CD14-positive monocyte (primary cell): ENCODE measurements around the gene KRT74. TPM values are rescaled to one million over a fixed set of nuclear protein-coding genes. Genes with fewer than 3 reads are reported as not detected.

ENCODE experiments used
- DNase-seq, 3 donors: peaks; one replicate each; pipeline ENCODE4 v3.0.0-alpha.2; 2011 to 2022
- H2AFZ ChIP-seq: 2 replicates; pipeline ENCODE4 v1.6.0; 2012; ENCODE audit warnings: mild to moderate bottlenecking, low read depth, low read length, inconsistent platforms; ENCODE audit not compliant: insufficient read depth, poor library complexity, severe bottlenecking
- H3K27ac ChIP-seq, 2 donors: 1 replicate in 1 of 2; 2 replicates in 1 of 2; pipeline ENCODE4 v1.5.1; 2012 to 2013; ENCODE audit warnings: low read length in 2 of 2, control low read depth in 1 of 2, inconsistent platforms in 1 of 2, low read depth in 1 of 2, mild to moderate bottlenecking in 1 of 2
- H3K27me3 ChIP-seq, 2 donors: one replicate each; pipeline versions ENCODE4 v1.6.0 to v1.6.1; 2011 to 2013; ENCODE audit warnings: low read length in 2 of 2; ENCODE audit not compliant: control insufficient read depth in 2 of 2, insufficient read depth in 2 of 2
- H3K36me3 ChIP-seq, 2 donors: replicated peaks in 1 of 2; 1 replicate in 1 of 2; 2 replicates in 1 of 2; pipeline versions ENCODE4 v1.5.1 to v1.6.1; 2012 to 2013; ENCODE audit warnings: low read length in 2 of 2, control low read depth in 1 of 2, inconsistent platforms in 1 of 2, mild to moderate bottlenecking in 1 of 2; ENCODE audit not compliant: insufficient read depth in 2 of 2, control insufficient read depth in 1 of 2
- H3K4me1 ChIP-seq, 2 donors: 1 replicate in 1 of 2; 2 replicates in 1 of 2; pipeline versions ENCODE4 v1.5.1 to v1.6.1; 2012 to 2013; ENCODE audit warnings: low read length in 2 of 2, control low read depth in 1 of 2, inconsistent platforms in 1 of 2, mild to moderate bottlenecking in 1 of 2, moderate library complexity in 1 of 2; ENCODE audit not compliant: insufficient read depth in 2 of 2, control insufficient read depth in 1 of 2
- H3K4me2 ChIP-seq: replicated peaks from 2 replicates; pipeline ENCODE3; 2012; ENCODE audit warnings: low read length, moderate library complexity, mild to moderate bottlenecking; ENCODE audit not compliant: poor library complexity, severe bottlenecking; ENCODE audit errors: extremely low read depth
- H3K4me3 ChIP-seq, 3 experiments: fragments of 200-600 bp in 1 of 3; sonication (generic) in 1 of 3; replicated peaks in 1 of 3; 1 replicate in 2 of 3; 2 replicates in 1 of 3; pipeline ENCODE4 v1.5.1; 2011 to 2013; ENCODE audit warnings: low read length in 3 of 3, mild to moderate bottlenecking in 3 of 3, control low read depth in 2 of 3, low read depth in 2 of 3, inconsistent platforms in 1 of 3, moderate library complexity in 1 of 3
- H3K79me2 ChIP-seq: 2 replicates; pipeline ENCODE4 v1.6.0; 2012; ENCODE audit warnings: mild to moderate bottlenecking, control low read depth, inconsistent platforms, low read length, moderate library complexity; ENCODE audit not compliant: insufficient read depth
- H3K9ac ChIP-seq: 2 replicates; pipeline ENCODE4 v1.6.0; 2017; ENCODE audit warnings: low read length, mild to moderate bottlenecking; ENCODE audit not compliant: insufficient read depth, poor library complexity, severe bottlenecking
- H3K9me3 ChIP-seq, 2 donors: replicated peaks in 1 of 2; 1 replicate in 1 of 2; 2 replicates in 1 of 2; pipeline versions ENCODE4 v1.5.1 to v1.6.1; 2012 to 2013; ENCODE audit warnings: low read length in 2 of 2, control low read depth in 1 of 2; ENCODE audit not compliant: control insufficient read depth in 1 of 2, insufficient read depth in 1 of 2
- H4K20me1 ChIP-seq: 2 replicates; pipeline ENCODE4 v1.6.0; 2012; ENCODE audit warnings: mild to moderate bottlenecking, low read length, control low read depth, moderate library complexity; ENCODE audit not compliant: insufficient read depth
- H3K27ac Mint-ChIP-seq, 7 donors: one replicate each; pipeline ENCODE4 v1.8.0; 2020; ENCODE audit warnings: mild to moderate bottlenecking in 7 of 7, mixed read lengths in 7 of 7, moderate library complexity in 6 of 7, inconsistent platforms in 2 of 7
- H3K27me3 Mint-ChIP-seq, 3 donors: one replicate each; pipeline ENCODE4 v1.8.0; 2021 to 2022; ENCODE audit warnings: low read depth in 3 of 3, mild to moderate bottlenecking in 3 of 3, mixed read lengths in 3 of 3, moderate library complexity in 3 of 3, inconsistent platforms in 1 of 3
- H3K36me3 Mint-ChIP-seq, 2 donors: one replicate each; pipeline ENCODE4 v1.8.0; 2020; ENCODE audit warnings: mixed read lengths in 2 of 2, inconsistent platforms in 1 of 2, mild to moderate bottlenecking in 1 of 2
- H3K4me1 Mint-ChIP-seq: one replicate; pipeline ENCODE4 v1.8.0; 2020; ENCODE audit warnings: mild to moderate bottlenecking, mixed read lengths
- H3K4me3 Mint-ChIP-seq, 2 donors: one replicate each; pipeline ENCODE4 v1.8.0; 2020; ENCODE audit warnings: mild to moderate bottlenecking in 2 of 2, mixed read lengths in 2 of 2, moderate library complexity in 1 of 2
- H3K9me3 Mint-ChIP-seq, 7 donors: one replicate each; pipeline ENCODE4 v1.8.0; 2020 to 2022; ENCODE audit warnings: mixed read lengths in 7 of 7, mild to moderate bottlenecking in 6 of 7, moderate library complexity in 6 of 7, inconsistent platforms in 2 of 7
- WGBS: methylation state at CpG from one replicate; pipeline ENCODE4 v1.1.5; 2013; ENCODE audit warnings: missing lambda C conversion rate; ENCODE audit not compliant: insufficient coverage; 5-methylcytosine and 5-hydroxymethylcytosine counted together
- intact Hi-C, 2 donors: fragments of 100-400 bp; cut with micrococcal nuclease; formaldehyde crosslinking; loops; one replicate each; pipeline versions ENCODE4 v1.15.0 to v1.15.1; 2023
- polyA plus RNA-seq, 3 donors: library from polyadenylated mRNA; depleted of rRNA in 1 of 3; unstranded in 2 of 3; stranded (reverse) in 1 of 3; fragments of 300-500 nt in 2 of 3; fragments of >200 nt in 1 of 3; fragmentation: Illumina TruSeq in 2 of 3; gene quantifications; 1 replicate in 2 of 3; 2 replicates in 1 of 3; pipeline ENCODE4 v1.2.3, GENCODE V29; 2012 to 2021
- TF ChIP-seq, protein P1 (sequence below): fragments of 200-600 bp; IDR thresholded peaks from one replicate; pipeline ENCODE4 v1.8.0; 2022; ENCODE audit warnings: antibody characterized with exemption, mild to moderate bottlenecking

KRT74 gene
- polyA plus RNA-seq, 3 donors, result not detected

- no peaks in the 10 kb centered on the region for H3K36me3 ChIP-seq
- Mint-ChIP-seq H3K36me3 (no peaks in the 10 kb centered on the region), H3K27me3 (peaks cover 0 to 6% (median 4%) of the 10 kb centered on the region in 3 donors), H3K4me1 (peaks cover 12% of the 10 kb centered on the region), H3K9me3 (no peaks in the 10 kb centered on the region), H3K4me3 (no peak overlapping the region), H3K27ac (no peak overlapping the region)
- peaks cover 10 to 14% of the 10 kb centered on the region in 2 donors for H3K4me1 ChIP-seq
- no peak overlapping the region for H3K27ac ChIP-seq
- intact Hi-C loops, result no loop called here
- TF ChIP-seq, protein P1, sequence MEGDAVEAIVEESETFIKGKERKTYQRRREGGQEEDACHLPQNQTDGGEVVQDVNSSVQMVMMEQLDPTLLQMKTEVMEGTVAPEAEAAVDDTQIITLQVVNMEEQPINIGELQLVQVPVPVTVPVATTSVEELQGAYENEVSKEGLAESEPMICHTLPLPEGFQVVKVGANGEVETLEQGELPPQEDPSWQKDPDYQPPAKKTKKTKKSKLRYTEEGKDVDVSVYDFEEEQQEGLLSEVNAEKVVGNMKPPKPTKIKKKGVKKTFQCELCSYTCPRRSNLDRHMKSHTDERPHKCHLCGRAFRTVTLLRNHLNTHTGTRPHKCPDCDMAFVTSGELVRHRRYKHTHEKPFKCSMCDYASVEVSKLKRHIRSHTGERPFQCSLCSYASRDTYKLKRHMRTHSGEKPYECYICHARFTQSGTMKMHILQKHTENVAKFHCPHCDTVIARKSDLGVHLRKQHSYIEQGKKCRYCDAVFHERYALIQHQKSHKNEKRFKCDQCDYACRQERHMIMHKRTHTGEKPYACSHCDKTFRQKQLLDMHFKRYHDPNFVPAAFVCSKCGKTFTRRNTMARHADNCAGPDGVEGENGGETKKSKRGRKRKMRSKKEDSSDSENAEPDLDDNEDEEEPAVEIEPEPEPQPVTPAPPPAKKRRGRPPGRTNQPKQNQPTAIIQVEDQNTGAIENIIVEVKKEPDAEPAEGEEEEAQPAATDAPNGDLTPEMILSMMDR, result no peak
- DNase-seq, result no peak
- H3K4me3 ChIP-seq, result no peak overlapping the region
- 40% methylated on average over 3 of the region's 4 CpGs for WGBS
- no peaks in the 10 kb centered on the region for H3K9me3 ChIP-seq
- no peak overlapping the region for H3K4me2 ChIP-seq
- no peaks in the 10 kb centered on the region for H3K27me3 ChIP-seq
- H3K9ac ChIP-seq, result no peak overlapping the region
- H3K79me2 ChIP-seq, result no peaks in the 10 kb centered on the region
- H2AFZ ChIP-seq, result no peak overlapping the region
- no peaks in the 10 kb centered on the region for H4K20me1 ChIP-seq
These were observed 46.4 kb downstream of the KRT74 start for GRCh38 chr12:52527121-52527800.

DNA sequence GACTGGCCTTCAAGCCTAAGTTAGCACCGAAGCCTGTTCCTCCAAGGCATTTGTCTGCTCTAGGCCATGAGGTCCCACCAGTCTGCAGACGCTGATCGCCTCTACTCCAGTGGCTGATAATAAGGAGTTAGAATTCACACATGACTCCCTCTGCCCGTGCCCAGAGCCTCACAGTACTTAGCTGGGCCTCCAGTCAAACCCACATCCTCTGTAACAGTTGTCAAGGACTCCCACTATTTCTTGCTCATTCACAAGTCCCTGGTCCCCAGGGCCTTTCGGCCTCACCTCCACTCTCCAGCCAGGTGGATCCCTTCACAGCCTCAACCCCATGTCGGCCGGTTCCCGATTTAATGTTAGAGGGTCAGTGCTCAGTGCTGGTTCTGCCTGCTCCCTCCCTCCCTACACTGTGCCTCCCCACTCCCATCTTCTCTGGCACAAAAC lies 47.1 kb downstream of the KRT74 start:
- Histone ChIP-seq H2AFZ (no peak overlapping the region), H3K4me3 (no peak overlapping the region), H3K9me3 (no peaks in the 10 kb centered on the region), H3K36me3 (no peaks in the 10 kb centered on the region), H3K27ac (no peak overlapping the region), H3K4me1 (peaks cover 5 to 7% of the 10 kb centered on the region in 2 donors), H3K4me2 (no peak overlapping the region), H3K9ac (no peak overlapping the region), H3K79me2 (no peaks in the 10 kb centered on the region), H4K20me1 (no peaks in the 10 kb centered on the region), H3K27me3 (no peaks in the 10 kb centered on the region)
- intact Hi-C loops, result no loop called here
- no peaks in the 10 kb centered on the region for H3K9me3 Mint-ChIP-seq
- H3K4me1 Mint-ChIP-seq, result peaks cover 4% of the 10 kb centered on the region
- peaks cover 0 to 6% (median 5%) of the 10 kb centered on the region in 3 donors for H3K27me3 Mint-ChIP-seq
- no peak overlapping the region for H3K27ac Mint-ChIP-seq
- H3K36me3 Mint-ChIP-seq, result no peaks in the 10 kb centered on the region
- TF ChIP-seq, protein P1, result no peak
- 69% methylated on average over 5 of the region's 8 CpGs for whole genome bisulfite sequencing
- no peak overlapping the region for H3K4me3 Mint-ChIP-seq
- DNase-seq, result no peak
